HFF-Myc (cell line): Measurements from ENCODE around the gene TM6SF1.

Experiments used
- DNase-seq: peaks from one replicate; pipeline ENCODE4 v3.0.0-alpha.2; 2011; ENCODE audit warnings: low read depth; ENCODE audit errors: extremely low read depth
- H3K4me3 ChIP-seq: replicated peaks from 2 replicates; pipeline ENCODE4 v1.5.1; 2011; ENCODE audit warnings: low read depth, mild to moderate bottlenecking, control low read depth, low read length
- TF ChIP-seq, protein P1 (sequence below): IDR thresholded peaks from 2 replicates; pipeline ENCODE4 v1.5.1; 2012; ENCODE audit warnings: mild to moderate bottlenecking, low read depth, low read length, control low read depth; ENCODE audit errors: missing control alignments

Gene TM6SF1

DNA sequence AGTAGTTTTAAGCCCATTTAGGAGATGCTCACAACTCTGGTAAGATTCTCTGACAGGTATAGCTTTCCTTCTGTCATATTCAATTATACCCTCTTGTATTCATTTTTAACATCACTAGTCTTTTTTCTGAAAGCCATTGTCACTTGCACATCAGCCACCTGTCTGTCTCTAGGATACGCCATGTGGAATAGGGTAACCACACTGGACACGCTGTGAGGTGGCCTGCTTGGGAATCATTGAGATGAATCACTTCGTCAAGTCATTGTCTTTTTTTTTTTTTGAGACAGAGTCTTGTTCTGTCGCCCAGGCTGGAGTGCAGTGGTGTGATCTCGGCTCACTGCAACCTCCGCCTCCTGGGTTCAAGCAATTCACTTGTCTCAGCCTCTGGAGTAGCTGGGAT is 7.4 kb downstream of the TM6SF1 start:
- no peak overlapping the region for H3K4me3 ChIP-seq
- TF ChIP-seq, protein P1, sequence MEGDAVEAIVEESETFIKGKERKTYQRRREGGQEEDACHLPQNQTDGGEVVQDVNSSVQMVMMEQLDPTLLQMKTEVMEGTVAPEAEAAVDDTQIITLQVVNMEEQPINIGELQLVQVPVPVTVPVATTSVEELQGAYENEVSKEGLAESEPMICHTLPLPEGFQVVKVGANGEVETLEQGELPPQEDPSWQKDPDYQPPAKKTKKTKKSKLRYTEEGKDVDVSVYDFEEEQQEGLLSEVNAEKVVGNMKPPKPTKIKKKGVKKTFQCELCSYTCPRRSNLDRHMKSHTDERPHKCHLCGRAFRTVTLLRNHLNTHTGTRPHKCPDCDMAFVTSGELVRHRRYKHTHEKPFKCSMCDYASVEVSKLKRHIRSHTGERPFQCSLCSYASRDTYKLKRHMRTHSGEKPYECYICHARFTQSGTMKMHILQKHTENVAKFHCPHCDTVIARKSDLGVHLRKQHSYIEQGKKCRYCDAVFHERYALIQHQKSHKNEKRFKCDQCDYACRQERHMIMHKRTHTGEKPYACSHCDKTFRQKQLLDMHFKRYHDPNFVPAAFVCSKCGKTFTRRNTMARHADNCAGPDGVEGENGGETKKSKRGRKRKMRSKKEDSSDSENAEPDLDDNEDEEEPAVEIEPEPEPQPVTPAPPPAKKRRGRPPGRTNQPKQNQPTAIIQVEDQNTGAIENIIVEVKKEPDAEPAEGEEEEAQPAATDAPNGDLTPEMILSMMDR, result no peak
- DNase-seq, result no peak

GRCh38 chr15:83115410-83115809 is 8.0 kb downstream of the TM6SF1 start:
- H3K4me3 ChIP-seq, result no peak overlapping the region
- DNase-seq, result no peak
- TF ChIP-seq, protein P1, result no peak

GRCh38 chr15:83115831-83116565 is 8.6 kb downstream of the TM6SF1 start:
- TF ChIP-seq, protein P1, result no peak
- no peak overlapping the region for H3K4me3 ChIP-seq
- DNase-seq, result no peak

- H3K4me3 ChIP-seq, result no peak overlapping the region
- TF ChIP-seq, protein P1, result no peak
- no peak for DNase-seq
Measured at GRCh38 chr15:83118291-83118827, 10.9 kb downstream of the TM6SF1 start.

DNA sequence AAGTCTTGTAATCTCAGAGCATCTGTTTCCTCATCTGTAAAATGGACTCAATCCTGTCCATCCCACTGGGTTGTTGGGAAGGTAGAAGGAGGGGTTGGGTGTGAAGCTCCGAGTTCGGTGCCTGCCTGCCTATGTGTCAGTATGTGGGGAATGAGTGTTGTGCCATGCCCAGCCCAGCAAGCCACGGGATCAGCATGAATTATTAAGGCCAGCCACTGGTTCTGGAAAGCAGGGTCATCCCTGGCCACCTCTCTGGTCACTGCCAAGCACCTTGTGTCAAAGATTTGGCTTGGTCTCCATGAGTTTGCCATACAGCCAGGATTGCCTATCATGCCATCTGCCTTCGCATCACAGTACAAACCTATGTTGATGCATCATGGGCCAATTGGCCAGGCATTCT is 11.5 kb downstream of the TM6SF1 start:
- TF ChIP-seq, protein P1, result no peak
- no peak overlapping the region for H3K4me3 ChIP-seq
- DNase-seq, result no peak

DNA sequence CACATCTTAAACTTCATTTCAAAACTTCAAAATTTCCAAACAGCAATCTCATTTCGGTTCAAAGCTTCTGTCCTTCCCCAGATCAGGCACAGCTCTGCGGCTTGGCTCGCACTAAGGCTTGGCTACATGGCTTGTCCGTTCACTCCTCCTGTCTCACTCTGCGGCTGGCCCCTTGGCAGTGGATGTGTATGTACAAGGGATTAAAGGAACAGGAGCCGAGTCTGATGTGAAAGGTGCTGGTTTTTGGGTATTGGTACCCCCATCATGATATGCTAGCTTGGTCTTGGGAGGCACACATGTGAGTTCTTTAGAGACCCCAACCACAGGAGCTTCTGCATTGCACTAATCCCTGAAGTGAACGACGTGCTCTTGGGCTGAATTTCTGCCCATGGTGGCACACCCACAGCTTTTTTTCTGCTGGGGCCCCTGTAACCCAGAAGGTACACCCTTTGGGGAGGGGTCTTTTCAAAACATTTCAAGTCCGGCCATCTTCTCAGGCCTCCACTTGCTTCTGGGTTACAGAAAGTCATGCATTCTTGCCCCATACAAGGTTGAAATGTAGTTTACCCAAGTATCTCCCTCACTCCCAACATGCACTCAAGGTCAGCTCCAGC is 12.6 kb downstream of the TM6SF1 start:
- TF ChIP-seq, protein P1, result no peak

More for the DNA sequence above, 12.6 kb downstream of the TM6SF1 start:
- no peak for DNase-seq
- H3K4me3 ChIP-seq, result no peak overlapping the region
